HG03139 (cell line): ENCODE data around the gene ARHGAP27.

Experiments used
- ATAC-seq: cut with Tn5 transposase; IDR thresholded peaks from one replicate; pipeline ENCODE4 v1.9.1; 2021; ENCODE audit not compliant: unreplicated experiment

The ARHGAP27 gene

DNA sequence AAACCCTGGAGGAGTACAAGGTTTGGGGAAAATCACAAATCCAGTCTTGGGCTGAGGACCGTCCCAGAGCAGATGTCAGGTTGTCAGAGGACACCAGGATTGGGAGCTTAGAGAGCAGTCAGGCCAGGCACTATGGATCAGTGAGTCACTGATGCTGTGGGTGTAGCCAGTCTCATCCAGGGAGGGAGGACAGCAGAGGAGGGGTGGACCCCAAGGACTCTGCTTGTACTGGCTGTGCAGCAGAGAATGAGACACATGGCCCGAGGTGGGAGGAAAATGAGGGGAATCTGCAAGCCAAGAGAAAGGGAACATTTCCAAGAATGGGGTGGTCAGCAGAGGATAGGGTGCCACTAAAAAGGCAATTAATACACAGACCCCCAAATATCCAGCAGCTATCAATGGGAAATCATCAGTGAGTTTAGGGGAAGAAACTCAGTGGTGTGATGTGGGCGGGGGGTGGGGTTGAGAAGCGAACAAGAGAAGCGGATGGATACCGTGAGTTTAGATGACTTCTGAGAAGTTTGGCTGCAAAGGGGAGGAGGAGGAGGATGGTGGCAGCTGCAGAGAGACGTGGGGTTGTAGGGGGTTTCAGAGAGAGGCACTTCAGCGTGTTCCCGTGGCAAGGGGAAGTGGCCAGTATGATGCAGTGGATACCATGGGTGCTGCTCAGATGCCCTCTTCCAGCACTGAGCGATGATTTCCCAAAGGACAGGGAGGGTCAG is 43.9 kb downstream of the ARHGAP27 start:
- ATAC-seq = no peak

DNA sequence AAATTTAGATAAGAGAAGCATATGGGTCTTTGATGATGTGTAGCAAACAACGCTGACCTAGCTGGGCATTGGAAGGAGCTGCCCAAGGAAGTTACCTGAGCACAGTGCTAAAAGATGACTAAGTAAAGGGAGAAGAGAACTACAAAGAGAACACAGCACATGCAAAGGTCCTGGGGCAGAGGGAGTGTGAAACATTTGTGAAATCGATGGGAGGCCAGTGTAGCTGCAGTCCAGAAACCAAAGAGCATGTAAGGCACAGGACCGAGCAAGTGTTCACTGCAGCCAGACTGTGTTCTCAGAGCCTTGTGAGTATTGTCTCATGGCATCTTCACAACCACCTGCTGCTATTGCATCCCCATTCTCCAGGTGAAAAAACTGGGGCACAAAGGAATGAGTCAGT is 44.9 kb downstream of the ARHGAP27 start:
- ATAC-seq = no peak

DNA sequence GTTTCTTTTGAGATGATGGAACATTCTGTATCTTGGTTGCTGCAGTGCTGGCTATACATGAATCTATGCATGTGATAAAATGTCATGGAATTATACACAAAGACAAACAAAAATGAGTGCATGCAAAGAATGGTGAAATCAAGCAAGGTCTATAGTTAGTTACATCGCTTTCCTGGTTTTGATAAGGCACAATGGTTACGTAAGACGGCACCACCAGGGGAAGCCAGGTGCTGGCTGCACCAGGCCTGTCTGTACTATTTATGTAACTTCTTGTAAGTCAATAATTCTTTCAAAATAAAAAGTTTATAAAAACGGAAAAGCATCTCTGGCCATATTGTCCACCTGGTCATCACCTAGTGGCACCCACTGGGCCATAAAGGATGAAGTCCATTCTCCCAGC is 46.5 kb downstream of the ARHGAP27 start:
- ATAC-seq = no peak

DNA sequence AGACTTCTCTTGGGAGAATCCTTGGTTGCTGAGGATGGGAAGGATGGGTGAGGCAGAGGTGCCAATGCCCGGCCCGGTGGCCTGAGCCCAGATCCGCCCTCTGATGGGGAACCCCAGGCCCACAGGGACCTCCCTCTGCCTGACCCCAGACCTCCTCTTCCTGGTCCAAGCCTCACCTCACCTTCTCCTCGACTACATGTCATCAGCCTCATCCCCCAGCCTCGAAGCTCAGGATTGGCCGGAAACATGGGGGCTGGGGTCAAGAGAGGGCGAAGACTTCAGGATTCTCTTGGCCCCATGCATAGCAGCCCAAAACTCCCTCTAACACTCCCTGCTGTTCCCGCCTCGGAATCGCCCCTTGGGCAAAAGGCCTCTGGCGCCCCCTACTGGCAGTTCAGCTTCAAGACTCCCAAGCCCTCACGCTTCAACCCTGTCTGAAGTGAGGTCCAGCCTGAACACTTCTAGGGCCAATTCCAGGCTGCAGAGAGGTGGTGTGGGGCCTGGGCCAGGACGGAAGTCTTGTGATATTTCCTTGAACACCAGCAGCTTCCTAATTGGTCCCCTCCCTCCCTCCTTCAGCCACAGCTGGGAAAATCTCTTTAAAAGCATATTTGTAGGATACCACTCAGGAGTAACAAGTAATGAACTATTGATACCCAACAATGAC is 47.2 kb downstream of the ARHGAP27 start:
- ATAC-seq = no peak

DNA sequence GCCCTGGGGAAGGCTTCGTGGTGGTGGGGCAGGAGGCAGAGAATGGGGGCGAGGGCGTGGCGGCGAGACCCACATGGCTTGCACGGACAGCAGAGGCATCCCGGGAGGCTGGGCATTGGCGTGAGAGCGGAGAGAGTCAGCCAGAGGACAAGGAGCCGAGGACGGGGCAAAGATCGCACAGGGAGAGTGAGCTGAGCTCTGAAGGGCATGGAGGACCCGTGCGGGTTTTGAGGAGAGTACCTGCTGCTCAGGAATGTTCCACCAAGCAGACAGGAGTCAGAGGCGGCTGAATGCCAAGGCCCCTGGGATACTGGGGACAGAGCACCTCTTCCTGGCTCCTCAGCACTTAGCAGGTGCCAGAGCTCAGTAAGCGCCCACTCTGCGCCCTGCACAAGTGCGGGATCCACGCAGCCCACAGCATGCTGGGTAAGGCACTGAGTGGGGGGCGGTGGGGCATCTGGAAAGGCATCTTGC is 47.8 kb downstream of the ARHGAP27 start:
- ATAC-seq = no peak

DNA sequence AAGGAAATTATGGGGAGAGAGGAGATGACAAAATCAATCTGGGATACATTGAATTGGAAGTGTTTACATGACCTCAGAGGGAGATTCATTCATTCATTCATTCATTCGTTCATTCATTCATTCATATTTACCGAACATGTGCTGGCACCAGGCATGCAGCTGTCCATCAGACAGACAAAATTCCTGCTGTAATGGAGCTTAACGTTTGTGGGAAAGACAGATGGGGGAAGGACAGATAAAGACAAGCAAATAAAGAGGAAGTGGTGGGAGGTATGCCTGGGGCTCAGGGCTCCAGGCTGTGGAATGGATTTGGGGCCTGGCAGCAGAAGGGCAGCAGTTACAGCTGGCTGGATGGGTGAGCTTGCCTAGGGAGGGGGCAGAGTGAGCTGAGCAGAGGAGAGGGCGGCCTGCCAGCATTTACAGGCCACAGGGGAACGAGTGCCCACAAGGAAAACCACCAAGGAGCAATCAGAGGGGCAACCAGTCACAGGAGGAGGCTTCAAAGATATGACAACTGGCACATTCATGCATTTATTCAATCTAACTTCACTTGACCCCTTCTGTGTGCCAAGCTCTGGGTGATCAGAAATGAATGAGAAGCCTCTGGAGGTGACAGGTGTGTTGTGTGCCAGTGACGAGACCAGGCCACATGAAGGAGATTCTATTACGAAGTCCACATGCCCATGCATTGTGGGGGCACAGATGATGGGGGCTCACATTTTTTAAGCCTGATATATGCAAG is 48.5 kb downstream of the ARHGAP27 start:
- no peak for ATAC-seq

DNA sequence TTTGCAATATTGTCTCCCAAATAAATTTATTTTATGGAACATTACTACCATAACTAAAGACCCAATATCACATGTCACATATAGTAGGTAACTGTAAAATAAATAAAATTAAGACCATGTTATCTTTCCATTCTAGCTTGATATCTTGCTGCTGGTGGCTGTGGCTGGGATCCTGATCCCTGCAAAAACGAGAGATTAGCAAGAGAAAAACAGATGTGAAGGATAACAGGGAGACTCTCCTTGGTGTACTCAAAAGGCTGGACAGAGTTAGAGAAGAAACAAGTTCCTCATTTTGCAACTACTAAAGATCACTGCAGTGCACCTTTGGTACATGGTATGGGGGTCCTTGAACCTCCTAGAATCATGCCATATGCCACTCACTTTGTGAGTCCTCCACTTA is 49.7 kb downstream of the ARHGAP27 start:
- no peak for ATAC-seq

DNA sequence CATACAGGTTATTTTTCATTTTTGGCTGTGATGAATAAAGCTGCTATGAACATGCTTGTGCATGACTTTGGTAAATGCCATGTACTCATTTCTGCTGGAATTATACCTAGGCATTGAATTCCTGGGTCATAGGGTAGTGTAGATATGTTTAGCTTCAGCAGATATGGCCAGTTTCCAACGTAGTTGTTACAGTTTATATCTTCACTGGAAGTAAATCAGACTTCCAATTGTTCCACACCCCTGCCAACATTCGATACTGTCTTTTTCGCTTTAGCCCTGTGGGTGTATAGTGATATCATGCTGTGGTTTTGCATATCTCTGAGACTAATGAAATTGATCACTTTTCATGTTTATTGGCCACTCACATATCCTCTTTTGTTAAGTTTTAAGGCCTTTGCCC is 50.4 kb downstream of the ARHGAP27 start:
- no peak for ATAC-seq

DNA sequence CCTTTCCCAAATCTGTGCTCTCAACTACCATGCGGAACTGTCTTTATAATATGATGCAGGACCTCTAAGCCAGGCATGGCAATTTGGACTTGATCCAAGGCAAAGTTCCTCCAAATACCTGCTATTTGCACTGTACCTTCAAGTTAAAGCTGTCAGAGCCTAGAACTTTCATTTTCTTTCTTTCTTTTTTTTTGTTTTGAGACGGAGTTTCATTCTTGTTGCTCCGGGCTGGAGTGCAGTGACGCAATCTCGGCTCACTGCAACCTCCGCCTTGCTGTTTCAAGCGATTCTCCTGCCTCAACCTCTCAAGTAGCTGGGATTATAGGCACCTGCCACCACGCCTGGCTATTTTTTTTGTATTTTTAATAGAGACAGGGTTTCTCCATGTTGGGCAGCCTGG is 51.7 kb downstream of the ARHGAP27 start:
- ATAC-seq = no peak

DNA sequence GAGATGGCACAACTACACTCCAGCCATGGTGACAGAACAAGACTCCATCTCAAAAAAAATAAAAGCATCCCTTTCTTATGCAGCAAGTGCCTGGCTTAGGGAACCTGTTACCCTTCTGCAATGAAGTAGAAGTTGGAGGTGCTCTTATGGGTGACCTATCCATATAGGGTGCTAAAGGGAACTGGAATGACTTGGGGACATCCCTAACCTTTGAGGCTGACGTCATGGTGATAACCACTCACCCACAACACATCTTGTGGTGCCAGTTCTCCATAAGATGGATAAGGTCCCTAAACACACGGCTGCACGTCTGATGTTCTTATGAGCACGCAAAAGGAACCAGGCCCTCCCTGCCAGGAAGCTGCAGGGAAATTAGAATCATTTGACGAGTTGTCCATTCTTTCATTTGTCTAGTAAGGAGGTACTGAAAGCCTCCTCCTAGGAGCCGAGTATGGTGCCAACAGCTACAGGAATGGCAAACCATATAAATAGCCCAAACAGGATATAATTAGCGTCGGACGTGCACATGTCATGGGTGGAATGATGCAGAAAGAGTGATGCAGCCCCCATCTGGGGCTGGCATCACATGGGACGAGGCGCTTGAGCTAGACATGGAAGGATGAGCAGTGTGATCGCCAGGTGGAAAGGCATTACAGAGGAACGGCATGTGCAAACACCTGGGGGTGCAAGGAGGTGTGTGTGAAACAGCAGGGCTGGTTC is 52.5 kb downstream of the ARHGAP27 start:
- ATAC-seq = no peak

DNA sequence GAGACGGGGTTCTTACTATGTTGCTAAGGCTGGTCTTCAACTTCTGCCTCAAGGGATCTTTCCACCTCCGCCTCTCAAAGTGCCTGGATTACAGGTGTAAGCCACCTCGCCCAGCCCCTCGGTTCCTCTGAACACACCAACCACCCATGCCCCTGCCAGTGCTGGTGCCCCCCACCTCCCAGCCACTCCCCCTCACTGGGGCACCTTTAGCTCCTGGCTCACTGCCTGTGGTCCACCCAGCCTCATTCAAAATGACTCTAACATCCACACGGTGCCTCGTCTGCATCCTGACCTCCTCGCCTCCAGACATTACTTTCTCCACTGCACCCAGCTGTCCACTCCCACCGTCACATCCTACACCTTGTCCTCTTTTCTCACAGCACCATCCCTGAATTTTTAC is 55.3 kb downstream of the ARHGAP27 start:
- ATAC-seq = no peak

DNA sequence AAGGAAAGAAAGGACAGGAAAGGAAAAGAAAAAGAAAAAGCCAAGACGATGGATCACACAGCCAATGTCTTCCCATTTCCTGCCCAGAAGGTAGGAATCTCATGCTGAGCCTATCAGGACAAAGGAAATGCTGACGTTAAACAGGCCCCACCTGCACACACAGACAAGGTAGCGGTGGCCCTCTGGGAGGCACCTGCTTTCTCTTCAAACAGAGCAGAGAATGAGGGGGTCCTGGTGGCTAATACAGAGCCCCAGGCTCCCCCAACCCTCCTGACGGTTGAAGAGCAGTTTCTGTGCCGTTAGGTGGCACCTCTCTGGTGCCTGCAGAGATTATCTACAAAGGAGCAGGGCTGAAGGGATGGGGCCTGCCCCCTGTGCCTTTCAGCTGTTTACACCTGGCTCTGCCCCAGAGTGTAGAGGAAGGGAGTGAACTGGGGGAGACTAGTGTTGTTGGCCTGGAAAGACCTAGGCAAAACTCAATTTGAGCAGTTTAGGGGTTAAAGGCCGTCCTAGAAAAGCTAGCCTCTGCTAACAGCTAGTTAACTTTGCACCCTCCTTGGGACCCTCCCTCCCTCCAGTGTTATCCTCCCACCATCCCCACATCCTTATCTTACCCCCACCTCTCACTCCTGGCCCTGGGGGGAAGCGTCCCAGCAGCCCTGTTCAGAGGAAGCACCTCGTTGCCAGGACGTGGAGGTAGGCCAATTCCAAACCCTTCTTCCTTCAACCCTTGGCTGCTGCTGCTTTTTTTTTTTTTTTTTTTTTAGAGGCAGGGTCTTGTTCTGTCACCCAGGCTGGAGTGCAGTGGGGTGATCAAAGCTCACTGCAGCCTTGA is 56.3 kb downstream of the ARHGAP27 start:
- ATAC-seq = no peak

DNA sequence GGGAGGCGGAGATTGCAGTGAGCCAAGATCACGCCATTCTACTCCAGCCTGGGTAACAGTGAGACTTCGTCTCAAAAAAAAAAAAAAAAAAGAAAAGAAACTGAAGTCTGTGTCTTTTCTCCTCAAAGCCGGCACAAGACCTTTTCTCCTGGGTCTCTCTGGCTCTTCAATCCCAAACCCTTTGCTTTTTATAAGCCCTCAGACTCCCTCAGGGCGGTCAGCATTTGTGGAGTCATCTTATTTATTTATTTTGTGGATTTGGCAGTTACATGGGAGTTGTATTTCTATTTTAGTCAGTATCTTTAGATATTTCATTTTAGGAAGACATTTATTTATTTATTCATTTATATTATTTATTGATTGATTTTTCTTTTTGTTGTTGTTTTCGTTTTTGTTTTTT is 58.2 kb downstream of the ARHGAP27 start:
- no peak for ATAC-seq

DNA sequence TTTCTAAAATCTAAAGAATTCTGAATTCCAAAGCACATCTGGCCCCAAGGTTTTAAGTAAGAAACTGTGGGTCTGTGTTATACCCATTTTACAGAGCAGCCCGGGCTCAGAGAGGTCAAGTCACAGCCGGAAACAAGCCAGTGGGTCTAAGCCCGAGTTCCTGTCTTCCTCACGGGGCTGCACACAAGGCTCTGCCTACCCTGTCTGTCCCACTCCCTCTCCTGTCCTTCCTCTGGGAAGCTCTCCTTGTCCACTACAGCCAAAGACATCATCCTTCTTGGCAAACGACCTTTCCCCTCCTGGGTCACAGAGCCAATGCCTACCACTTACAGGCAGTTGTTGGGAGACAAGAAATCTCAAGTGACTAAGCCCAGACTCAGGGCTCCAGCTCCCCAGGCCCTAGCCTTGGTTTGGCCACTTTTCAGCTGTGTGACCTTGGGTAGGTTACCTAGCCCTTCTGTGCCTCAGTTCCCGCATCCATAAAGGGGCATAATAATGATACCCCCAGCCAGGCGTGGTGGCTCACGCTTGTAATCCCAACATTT is 60.3 kb downstream of the ARHGAP27 start:
- no peak for ATAC-seq

DNA sequence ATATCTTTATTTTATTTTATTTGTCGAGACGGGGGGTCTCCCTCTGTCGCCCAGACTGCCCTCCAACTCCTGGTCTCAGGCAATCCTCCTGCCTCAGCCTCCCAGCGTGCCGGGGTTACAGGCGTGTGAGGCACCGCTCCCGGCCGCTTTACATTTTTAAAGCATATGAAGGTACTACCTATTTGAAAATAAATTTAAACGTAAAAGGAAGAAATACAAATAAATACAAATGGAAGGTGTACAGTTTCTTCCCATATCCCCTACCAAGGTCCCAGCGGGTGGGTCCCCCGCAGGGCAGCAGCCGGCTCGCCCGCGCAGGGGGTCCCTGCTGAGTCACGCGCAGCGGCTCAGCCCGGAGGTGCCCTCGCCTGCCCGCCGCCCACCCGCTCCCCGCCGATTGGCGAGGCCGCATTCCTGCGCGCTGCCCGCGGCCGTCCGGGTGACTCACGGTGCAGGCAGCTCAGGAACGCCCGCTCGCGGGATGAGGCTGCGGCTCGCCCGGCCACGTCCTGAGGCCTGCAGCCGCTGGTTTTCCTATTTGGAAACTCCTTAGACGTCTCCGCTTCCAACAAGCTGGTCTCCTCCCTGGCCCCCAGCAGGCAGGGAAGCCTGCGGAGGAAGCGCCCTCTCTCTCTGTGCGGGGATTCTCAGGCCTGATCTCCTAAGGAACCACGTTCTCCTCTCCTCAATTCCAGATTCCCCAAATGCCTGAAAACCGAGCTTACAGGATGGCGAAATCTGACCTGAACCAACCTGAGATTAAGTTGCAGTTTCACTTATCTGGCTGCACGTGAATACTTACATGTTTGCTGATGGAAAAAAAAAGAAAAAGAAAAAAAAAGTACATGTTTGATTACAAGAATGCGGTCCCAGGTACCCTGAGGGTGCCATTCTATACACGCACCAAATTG is 61.0 kb downstream of the ARHGAP27 start:
- no peak for ATAC-seq

DNA sequence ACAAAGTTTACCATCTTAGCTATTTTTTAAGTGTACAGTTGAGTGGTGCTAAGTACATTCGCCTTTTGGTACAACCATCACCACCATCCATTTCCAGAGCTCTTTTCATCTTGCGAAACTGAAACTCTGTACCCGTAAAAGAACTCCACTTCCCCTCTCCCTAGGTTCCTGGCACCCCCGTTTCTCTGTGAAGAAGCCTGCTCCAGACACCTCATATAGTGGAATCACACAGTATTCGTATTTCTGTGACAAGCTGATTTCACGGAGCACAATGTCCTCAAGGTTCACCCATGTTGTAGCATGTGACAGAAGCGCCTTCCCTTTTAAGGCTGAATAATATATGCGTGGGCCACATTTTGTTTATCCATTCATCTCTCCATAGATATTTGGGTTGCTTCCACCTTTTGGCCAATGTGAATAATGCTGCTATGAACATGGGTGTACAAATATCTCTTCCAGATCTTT is 61.7 kb downstream of the ARHGAP27 start:
- no peak for ATAC-seq

DNA sequence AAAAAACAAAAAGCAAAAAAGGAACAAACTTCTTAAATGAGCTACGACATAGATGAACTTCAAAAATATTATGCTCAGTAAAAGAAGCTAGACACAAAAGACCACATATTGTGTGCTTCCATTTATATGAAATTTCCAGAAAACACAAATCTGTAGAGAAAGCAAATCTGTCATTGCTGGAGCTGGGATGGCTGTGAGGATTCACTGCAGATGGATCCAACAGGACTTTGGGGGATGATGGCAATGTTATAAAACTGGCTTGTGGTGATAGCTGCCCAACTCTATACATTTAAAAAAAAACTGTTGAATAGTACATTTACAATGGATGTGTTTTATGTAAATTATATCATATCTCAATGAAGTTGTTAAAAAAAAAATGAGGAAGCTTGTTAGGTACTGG is 63.2 kb downstream of the ARHGAP27 start:
- ATAC-seq = no peak

DNA sequence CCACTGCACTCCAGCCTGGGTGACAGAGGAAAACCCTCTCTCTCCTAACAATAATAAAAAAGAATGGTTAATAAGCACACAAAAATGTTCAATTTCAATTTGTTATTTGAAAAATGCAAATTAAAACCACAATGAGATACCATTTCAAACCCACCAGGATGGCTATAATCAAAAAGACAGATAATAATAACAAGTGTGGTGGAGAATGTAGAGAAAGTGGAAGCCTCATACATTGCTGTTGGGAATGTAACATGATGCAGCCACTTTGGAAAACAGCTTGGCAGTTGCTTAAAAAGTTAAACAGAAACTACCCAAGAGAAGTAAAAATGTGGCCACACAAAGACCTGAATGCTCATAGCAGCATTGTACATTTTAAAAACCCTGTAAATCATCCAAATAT is 64.0 kb downstream of the ARHGAP27 start:
- ATAC-seq = no peak

DNA sequence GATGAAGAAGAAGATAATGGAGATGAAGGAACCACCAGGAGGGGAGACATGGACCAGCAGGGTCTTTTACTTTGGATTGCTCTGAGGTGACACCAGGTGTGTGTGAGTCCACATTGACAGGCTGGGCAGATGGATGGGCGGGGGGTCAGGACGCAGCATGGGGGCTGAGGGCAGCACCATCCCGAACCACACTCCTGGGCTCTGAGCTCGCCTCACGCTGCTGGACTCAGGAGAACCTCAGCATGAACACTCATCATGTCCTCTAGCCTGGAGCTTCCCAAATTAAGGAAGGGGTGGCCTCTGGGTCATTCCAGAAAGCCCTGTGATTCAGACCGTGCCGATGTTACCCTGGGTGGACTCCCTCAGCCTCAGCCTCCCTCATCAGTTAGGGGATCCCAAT is 65.5 kb downstream of the ARHGAP27 start:
- no peak for ATAC-seq
